ENCODE measurements around the gene SLC14A1. TPM values are rescaled to one million over a fixed set of nuclear protein-coding genes. Genes with fewer than 3 reads are reported as not detected.
"Not testable (repeated sequence)": the region's sequence is repeated elsewhere in the genome, so short reads cannot be mapped to it uniquely, and the experiment has no call there.

SLC14A1 gene
- total and polyA plus RNA-seq, 2 experiments from 2014 or later = 0.29 to 0.54 TPM

DNA sequence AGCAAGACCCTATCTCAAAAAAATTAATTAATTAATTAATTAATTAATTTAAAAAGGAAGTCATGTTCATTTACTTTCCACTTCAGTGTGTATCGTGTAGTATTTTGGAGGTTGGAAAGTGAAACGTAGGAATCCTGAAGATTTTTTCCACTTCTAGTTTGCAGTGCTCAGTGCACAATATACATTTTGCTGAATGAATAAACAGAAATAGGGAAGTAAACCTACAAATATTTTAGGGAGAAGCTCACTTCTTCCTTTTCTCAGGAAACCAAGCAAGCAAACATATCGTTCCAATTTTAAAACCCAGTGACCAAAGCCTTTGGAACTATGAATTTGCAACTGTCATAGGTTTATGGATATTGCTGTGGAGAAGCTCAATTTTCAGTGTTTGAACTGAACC lies 27.8 kb downstream of the SLC14A1 start:
- Histone ChIP-seq H3K79me2 (ENCODE audit: insufficient read depth) (no peaks in the 10 kb centered on the region), H3K27me3 (replicated peaks; ENCODE audit: insufficient read depth) (no peaks in the 10 kb centered on the region), H3K27ac (no peak overlapping the region), H2AFZ (no peak overlapping the region), H3K36me3 (ENCODE audit: low read depth) (no peaks in the 10 kb centered on the region), H3F3A (ENCODE audit: insufficient read depth) (no peaks in the 10 kb centered on the region), H3K4me2 (ENCODE audit: unreplicated experiment) (no peak overlapping the region), H3K4me1 (ENCODE audit: insufficient read depth) (0 out of 2 replicates have a peak, but pooled peaks cover 6% of the 10 kb centered on the region), H3K4me3 (no peak overlapping the region), H3K9ac (no peak overlapping the region), H3K9me3 (ENCODE audit: low read depth) (no peaks in the 10 kb centered on the region), H4K20me1 (ENCODE audit: insufficient read depth) (no peaks in the 10 kb centered on the region), H3K9me2 (ENCODE audit: insufficient read depth) (0 out of 2 replicates have a peak, but pooled peaks cover under 1% of the 10 kb centered on the region)
- in situ Hi-C loops (cut with MboI) = no loop called here
- DNase-seq = no peak
- WGBS, 2 experiments (ENCODE audit: low coverage in 1 of 2, low lambda C conversion rate in 2 of 2, missing lambda C conversion rate in 2 of 2) = 85 to 88% methylated on average over 3 of the region's 3 CpGs
- no peak for TF ChIP-seq EZH2 (IDR thresholded peaks at IDR 0.05; ENCODE audit: insufficient read depth, poor library complexity, severe bottlenecking)
- TF ChIP-seq EZH2phosphoT487 (IDR thresholded peaks at IDR 0.05; ENCODE audit: insufficient read depth, low read depth) = no peak

GRCh38 chr18:45752681-45753080 lies 28.7 kb downstream of the SLC14A1 start:
- in situ Hi-C loops (cut with MboI) = no loop called here
- H3K4me2 ChIP-seq (ENCODE audit: unreplicated experiment) = no peak overlapping the region
- DNase-seq = no peak

DNA sequence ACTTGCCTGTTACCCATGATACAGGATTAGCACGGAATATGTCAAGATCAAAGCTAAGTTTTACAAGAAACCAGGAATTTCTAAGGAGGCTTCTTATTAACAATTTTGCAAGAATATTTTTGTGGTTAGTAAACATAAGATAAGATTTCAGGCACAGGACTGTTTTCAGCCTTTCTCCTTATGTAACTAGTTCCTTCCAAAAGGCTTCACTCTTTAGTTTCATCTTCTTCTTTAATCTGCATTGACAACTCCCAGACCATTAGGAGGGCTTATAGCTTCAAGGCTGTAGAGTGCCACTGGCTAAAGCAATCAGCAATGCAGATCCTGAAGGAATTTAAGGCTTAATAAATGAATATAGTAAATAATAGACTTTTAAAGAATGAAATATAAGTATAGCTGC lies 29.3 kb downstream of the SLC14A1 start:
- Histone ChIP-seq H3F3A (ENCODE audit: insufficient read depth) (no peaks in the 10 kb centered on the region), H3K27me3 (replicated peaks; ENCODE audit: insufficient read depth) (no peaks in the 10 kb centered on the region), H3K4me2 (ENCODE audit: unreplicated experiment) (no peak overlapping the region), H2AFZ (no peak overlapping the region), H3K27ac (no peak overlapping the region), H3K9me2 (ENCODE audit: insufficient read depth) (no peaks in the 10 kb centered on the region), H3K9me3 (ENCODE audit: low read depth) (no peaks in the 10 kb centered on the region), H4K20me1 (ENCODE audit: insufficient read depth) (no peaks in the 10 kb centered on the region), H3K4me1 (ENCODE audit: insufficient read depth) (0 out of 2 replicates have a peak, but pooled peaks cover 6% of the 10 kb centered on the region), H3K36me3 (ENCODE audit: low read depth) (no peaks in the 10 kb centered on the region), H3K9ac (no peak overlapping the region), H3K79me2 (ENCODE audit: insufficient read depth) (no peaks in the 10 kb centered on the region), H3K4me3 (no peak overlapping the region)
- no peak for DNase-seq
- in situ Hi-C loops (cut with MboI) = no loop called here
- TF ChIP-seq EZH2 (IDR thresholded peaks at IDR 0.05; ENCODE audit: insufficient read depth, poor library complexity, severe bottlenecking) (no peak), EZH2phosphoT487 (IDR thresholded peaks at IDR 0.05; ENCODE audit: insufficient read depth, low read depth) (no peak)
- WGBS, 2 experiments (ENCODE audit: low coverage in 1 of 2, low lambda C conversion rate in 2 of 2, missing lambda C conversion rate in 2 of 2) = 65 to 70% methylated on average over 1 of the region's 1 CpG

More at GRCh38 chr18:45752681-45753080, 28.7 kb downstream of the SLC14A1 start:
- H3K79me2 ChIP-seq (ENCODE audit: insufficient read depth) = no peaks in the 10 kb centered on the region
- H3K27ac ChIP-seq = no peak overlapping the region
- H3K4me3 ChIP-seq = no peak overlapping the region
- TF ChIP-seq EZH2 (IDR thresholded peaks at IDR 0.05; ENCODE audit: insufficient read depth, poor library complexity, severe bottlenecking) (no peak), EZH2phosphoT487 (IDR thresholded peaks at IDR 0.05; ENCODE audit: insufficient read depth, low read depth) (no peak)
- no peak overlapping the region for H3K9ac ChIP-seq
- H3K36me3 ChIP-seq (ENCODE audit: low read depth) = no peaks in the 10 kb centered on the region
- H3K27me3 ChIP-seq (replicated peaks; ENCODE audit: insufficient read depth) = no peaks in the 10 kb centered on the region
- H3K9me3 ChIP-seq (ENCODE audit: low read depth) = no peaks in the 10 kb centered on the region
- H4K20me1 ChIP-seq (ENCODE audit: insufficient read depth) = no peaks in the 10 kb centered on the region
- H3F3A ChIP-seq (ENCODE audit: insufficient read depth) = no peaks in the 10 kb centered on the region
- H2AFZ ChIP-seq = no peak overlapping the region
- 0 out of 2 replicates have a peak, but pooled peaks cover 6% of the 10 kb centered on the region for H3K4me1 ChIP-seq (ENCODE audit: insufficient read depth)
- H3K9me2 ChIP-seq (ENCODE audit: insufficient read depth) = no peaks in the 10 kb centered on the region

- no peaks in the 10 kb centered on the region for H4K20me1 ChIP-seq (ENCODE audit: insufficient read depth)
- peak; percentile 46 for DNase-seq
- no peak overlapping the region for H3K9ac ChIP-seq
- H3K9me3 ChIP-seq (ENCODE audit: low read depth) = no peaks in the 10 kb centered on the region
- in situ Hi-C loops (cut with MboI) = no loop called here
- no peaks in the 10 kb centered on the region for H3K27me3 ChIP-seq (replicated peaks; ENCODE audit: insufficient read depth)
- H3K4me3 ChIP-seq = no peak overlapping the region
- H3K27ac ChIP-seq = no peak overlapping the region
- H3K36me3 ChIP-seq (ENCODE audit: low read depth) = no peaks in the 10 kb centered on the region
- H3K79me2 ChIP-seq (ENCODE audit: insufficient read depth) = no peaks in the 10 kb centered on the region
- H3F3A ChIP-seq (ENCODE audit: insufficient read depth) = no peaks in the 10 kb centered on the region
- H3K4me2 ChIP-seq (ENCODE audit: unreplicated experiment) = no peak overlapping the region
- no peaks in the 10 kb centered on the region for H3K9me2 ChIP-seq (ENCODE audit: insufficient read depth)
- 42 to 44% methylated on average over 4 of the region's 4 CpGs for WGBS, 2 experiments (ENCODE audit: low coverage in 1 of 2, low lambda C conversion rate in 2 of 2, missing lambda C conversion rate in 2 of 2)
- H2AFZ ChIP-seq = no peak overlapping the region
- TF ChIP-seq EZH2 (IDR thresholded peaks at IDR 0.05; ENCODE audit: insufficient read depth, poor library complexity, severe bottlenecking) = no peak
- TF ChIP-seq EZH2phosphoT487 (IDR thresholded peaks at IDR 0.05; ENCODE audit: insufficient read depth, low read depth) = no peak
- H3K4me1 ChIP-seq (ENCODE audit: insufficient read depth) = 0 out of 2 replicates have a peak, but pooled peaks cover 6% of the 10 kb centered on the region
These were observed 32.0 kb downstream of the SLC14A1 start for GRCh38 chr18:45755934-45756333.

DNA sequence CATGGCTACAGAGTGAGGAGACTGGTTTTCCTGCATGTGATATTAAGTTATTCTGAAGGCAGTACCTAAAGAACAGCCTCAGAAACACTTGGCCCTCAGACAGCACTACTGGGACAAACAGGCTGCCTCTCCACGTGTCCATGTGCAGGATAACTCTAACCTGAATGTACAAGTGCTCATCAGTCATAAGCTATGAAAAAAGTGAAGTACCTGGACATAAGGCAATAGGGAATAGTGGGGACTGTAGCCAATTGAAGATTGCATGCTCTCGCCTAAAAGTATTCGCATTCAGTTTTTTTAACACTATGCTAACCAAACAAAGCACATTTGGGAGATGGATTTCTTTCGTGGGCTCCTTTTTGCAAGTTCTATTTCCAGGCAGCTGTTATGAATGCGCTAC lies 33.0 kb downstream of the SLC14A1 start:
- H3K4me3 ChIP-seq = no peak overlapping the region
- H3F3A ChIP-seq (ENCODE audit: insufficient read depth) = no peaks in the 10 kb centered on the region
- H3K27me3 ChIP-seq (replicated peaks; ENCODE audit: insufficient read depth) = no peaks in the 10 kb centered on the region
- H3K36me3 ChIP-seq (ENCODE audit: low read depth) = no peaks in the 10 kb centered on the region
- WGBS, 2 experiments (ENCODE audit: low coverage in 1 of 2, low lambda C conversion rate in 2 of 2, missing lambda C conversion rate in 2 of 2) = 77% methylated on average over 5 of the region's 5 CpGs
- TF ChIP-seq EZH2 (IDR thresholded peaks at IDR 0.05; ENCODE audit: insufficient read depth, poor library complexity, severe bottlenecking) = no peak
- TF ChIP-seq EZH2phosphoT487 (IDR thresholded peaks at IDR 0.05; ENCODE audit: insufficient read depth, low read depth) = no peak
- no peaks in the 10 kb centered on the region for H4K20me1 ChIP-seq (ENCODE audit: insufficient read depth)
- no peaks in the 10 kb centered on the region for H3K9me3 ChIP-seq (ENCODE audit: low read depth)
- H3K4me2 ChIP-seq (ENCODE audit: unreplicated experiment) = no peak overlapping the region
- H3K9ac ChIP-seq = no peak overlapping the region
- no peak for DNase-seq
- H3K9me2 ChIP-seq (ENCODE audit: insufficient read depth) = no peaks in the 10 kb centered on the region
- no peak overlapping the region for H3K27ac ChIP-seq
- H2AFZ ChIP-seq = no peak overlapping the region
- in situ Hi-C loops (cut with MboI) = no loop called here
- H3K4me1 ChIP-seq (ENCODE audit: insufficient read depth) = 0 out of 2 replicates have a peak, but pooled peaks cover 6% of the 10 kb centered on the region
- no peaks in the 10 kb centered on the region for H3K79me2 ChIP-seq (ENCODE audit: insufficient read depth)

GRCh38 chr18:45757644-45758043 lies 33.7 kb downstream of the SLC14A1 start:
- H3K27ac ChIP-seq; H3K4me3 ChIP-seq; H3K4me2 ChIP-seq (ENCODE audit: unreplicated experiment); H3K9ac ChIP-seq; DNase-seq; H3K9me3 ChIP-seq (ENCODE audit: low read depth); H4K20me1 ChIP-seq (ENCODE audit: insufficient read depth); H3K4me1 ChIP-seq (ENCODE audit: insufficient read depth); in situ Hi-C loops (cut with MboI); H3K36me3 ChIP-seq (ENCODE audit: low read depth); H3K79me2 ChIP-seq (ENCODE audit: insufficient read depth); H3K27me3 ChIP-seq (replicated peaks; ENCODE audit: insufficient read depth); H3K9me2 ChIP-seq (ENCODE audit: insufficient read depth); H2AFZ ChIP-seq; H3F3A ChIP-seq (ENCODE audit: insufficient read depth): not testable (repeated sequence)
- 69 to 70% methylated on average over 11 of the region's 11 CpGs for WGBS, 2 experiments (ENCODE audit: low coverage in 1 of 2, low lambda C conversion rate in 2 of 2, missing lambda C conversion rate in 2 of 2)
